Activated naive CD8-positive, alpha-beta T cell (primary cell): Measurements from ENCODE around the gene SLC35F4.

Source experiments
- H3K27ac Mint-ChIP-seq: one replicate; pipeline ENCODE4 v1.8.0; 2021; ENCODE audit warnings: mixed read lengths
- H3K27me3 Mint-ChIP-seq: one replicate; pipeline ENCODE4 v1.8.0; 2021; ENCODE audit warnings: mixed read lengths
- H3K36me3 Mint-ChIP-seq: one replicate; pipeline ENCODE4 v1.8.0; 2021; ENCODE audit warnings: mixed read lengths
- H3K4me1 Mint-ChIP-seq: one replicate; pipeline ENCODE4 v1.8.0; 2021; ENCODE audit warnings: low read depth, mixed read lengths
- H3K4me3 Mint-ChIP-seq: one replicate; pipeline ENCODE4 v1.8.0; 2021; ENCODE audit warnings: mild to moderate bottlenecking, mixed read lengths
- H3K9me3 Mint-ChIP-seq: one replicate; pipeline ENCODE4 v1.8.0; 2021; ENCODE audit warnings: low read depth, mixed read lengths

SLC35F4 gene

GRCh38 chr14:57834961-57835360 is 30.9 kb downstream of the SLC35F4 start:
- no peak overlapping the region for H3K27ac Mint-ChIP-seq
- no peaks in the 10 kb centered on the region for H3K36me3 Mint-ChIP-seq
- H3K9me3 Mint-ChIP-seq = no peaks in the 10 kb centered on the region
- H3K4me3 Mint-ChIP-seq = no peak overlapping the region
- no peaks in the 10 kb centered on the region for H3K4me1 Mint-ChIP-seq
- peaks cover 7% of the 10 kb centered on the region for H3K27me3 Mint-ChIP-seq

GRCh38 chr14:57834001-57834598 is 31.8 kb downstream of the SLC35F4 start:
- H3K4me3 Mint-ChIP-seq = no peak overlapping the region
- peaks cover 7% of the 10 kb centered on the region for H3K27me3 Mint-ChIP-seq
- no peak overlapping the region for H3K27ac Mint-ChIP-seq
- no peaks in the 10 kb centered on the region for H3K9me3 Mint-ChIP-seq
- no peaks in the 10 kb centered on the region for H3K4me1 Mint-ChIP-seq
- H3K36me3 Mint-ChIP-seq = no peaks in the 10 kb centered on the region

- no peak overlapping the region for H3K4me3 Mint-ChIP-seq
- H3K9me3 Mint-ChIP-seq = no peaks in the 10 kb centered on the region
- H3K27me3 Mint-ChIP-seq = peaks cover 7% of the 10 kb centered on the region
- no peaks in the 10 kb centered on the region for H3K4me1 Mint-ChIP-seq
- no peak overlapping the region for H3K27ac Mint-ChIP-seq
- H3K36me3 Mint-ChIP-seq = no peaks in the 10 kb centered on the region
These were observed 32.6 kb downstream of the SLC35F4 start for GRCh38 chr14:57833323-57833722.

GRCh38 chr14:57831981-57832380 is 33.9 kb downstream of the SLC35F4 start:
- Mint-ChIP-seq H3K9me3 (no peaks in the 10 kb centered on the region), H3K4me3 (no peak overlapping the region), H3K36me3 (no peaks in the 10 kb centered on the region), H3K4me1 (no peaks in the 10 kb centered on the region), H3K27me3 (peaks cover 6% of the 10 kb centered on the region), H3K27ac (no peak overlapping the region)

- peaks cover 3% of the 10 kb centered on the region for H3K27me3 Mint-ChIP-seq
- H3K27ac Mint-ChIP-seq = no peak overlapping the region
- H3K36me3 Mint-ChIP-seq = no peaks in the 10 kb centered on the region
- H3K4me1 Mint-ChIP-seq = no peaks in the 10 kb centered on the region
- peaks cover 6% of the 10 kb centered on the region for H3K9me3 Mint-ChIP-seq
- H3K4me3 Mint-ChIP-seq = no peak overlapping the region
These were observed 37.2 kb downstream of the SLC35F4 start for GRCh38 chr14:57828713-57829112.

GRCh38 chr14:57823015-57823660 is 42.8 kb downstream of the SLC35F4 start:
- no peaks in the 10 kb centered on the region for H3K27me3 Mint-ChIP-seq
- H3K9me3 Mint-ChIP-seq = peaks cover 6% of the 10 kb centered on the region
- H3K27ac Mint-ChIP-seq = no peak overlapping the region

GRCh38 chr14:57822081-57822480 is 43.8 kb downstream of the SLC35F4 start:
- Mint-ChIP-seq H3K4me1 (no peaks in the 10 kb centered on the region), H3K27ac (no peak overlapping the region), H3K4me3 (no peak overlapping the region), H3K27me3 (no peaks in the 10 kb centered on the region), H3K36me3 (no peaks in the 10 kb centered on the region), H3K9me3 (peaks cover 6% of the 10 kb centered on the region)

More at GRCh38 chr14:57823015-57823660, 42.8 kb downstream of the SLC35F4 start:
- Mint-ChIP-seq H3K4me1 (no peaks in the 10 kb centered on the region), H3K36me3 (no peaks in the 10 kb centered on the region), H3K4me3 (no peak overlapping the region)

- peaks cover 3% of the 10 kb centered on the region for H3K9me3 Mint-ChIP-seq
- H3K4me3 Mint-ChIP-seq = no peak overlapping the region
- no peaks in the 10 kb centered on the region for H3K4me1 Mint-ChIP-seq
- no peaks in the 10 kb centered on the region for H3K27me3 Mint-ChIP-seq
- H3K36me3 Mint-ChIP-seq = no peaks in the 10 kb centered on the region
- no peak overlapping the region for H3K27ac Mint-ChIP-seq
These were observed 45.3 kb downstream of the SLC35F4 start for GRCh38 chr14:57820581-57820980.

GRCh38 chr14:57818511-57818910 is 47.4 kb downstream of the SLC35F4 start:
- Mint-ChIP-seq H3K4me3 (no peak overlapping the region), H3K36me3 (no peaks in the 10 kb centered on the region), H3K27ac (no peak overlapping the region), H3K9me3 (no peaks in the 10 kb centered on the region), H3K27me3 (no peaks in the 10 kb centered on the region), H3K4me1 (no peaks in the 10 kb centered on the region)

GRCh38 chr14:57816568-57817284 is 49.2 kb downstream of the SLC35F4 start:
- no peaks in the 10 kb centered on the region for H3K9me3 Mint-ChIP-seq
- H3K4me3 Mint-ChIP-seq = no peak overlapping the region
- no peaks in the 10 kb centered on the region for H3K27me3 Mint-ChIP-seq
- H3K4me1 Mint-ChIP-seq = no peaks in the 10 kb centered on the region
- H3K36me3 Mint-ChIP-seq = no peaks in the 10 kb centered on the region
- H3K27ac Mint-ChIP-seq = no peak overlapping the region

GRCh38 chr14:57814726-57815125 is 51.2 kb downstream of the SLC35F4 start:
- H3K27me3 Mint-ChIP-seq = no peaks in the 10 kb centered on the region
- H3K27ac Mint-ChIP-seq = no peak overlapping the region
- H3K4me1 Mint-ChIP-seq = no peaks in the 10 kb centered on the region
- no peak overlapping the region for H3K4me3 Mint-ChIP-seq
- H3K36me3 Mint-ChIP-seq = no peaks in the 10 kb centered on the region
- H3K9me3 Mint-ChIP-seq = no peaks in the 10 kb centered on the region

GRCh38 chr14:57812741-57813140 is 53.2 kb downstream of the SLC35F4 start:
- Mint-ChIP-seq H3K27ac (no peak overlapping the region), H3K36me3 (no peaks in the 10 kb centered on the region), H3K4me1 (no peaks in the 10 kb centered on the region), H3K4me3 (no peak overlapping the region), H3K27me3 (no peaks in the 10 kb centered on the region), H3K9me3 (no peaks in the 10 kb centered on the region)

GRCh38 chr14:57811998-57812546 is 53.8 kb downstream of the SLC35F4 start:
- Mint-ChIP-seq H3K27me3 (no peaks in the 10 kb centered on the region), H3K36me3 (no peaks in the 10 kb centered on the region), H3K27ac (no peak overlapping the region), H3K4me3 (no peak overlapping the region), H3K9me3 (no peaks in the 10 kb centered on the region), H3K4me1 (no peaks in the 10 kb centered on the region)

- no peaks in the 10 kb centered on the region for H3K27me3 Mint-ChIP-seq
- H3K4me1 Mint-ChIP-seq = no peaks in the 10 kb centered on the region
- H3K36me3 Mint-ChIP-seq = no peaks in the 10 kb centered on the region
- no peak overlapping the region for H3K4me3 Mint-ChIP-seq
- H3K9me3 Mint-ChIP-seq = no peaks in the 10 kb centered on the region
- no peak overlapping the region for H3K27ac Mint-ChIP-seq
These were observed 56.1 kb downstream of the SLC35F4 start for GRCh38 chr14:57809808-57810207.

GRCh38 chr14:57797160-57797559 is 68.7 kb downstream of the SLC35F4 start:
- H3K36me3 Mint-ChIP-seq = no peaks in the 10 kb centered on the region
- H3K27me3 Mint-ChIP-seq = no peaks in the 10 kb centered on the region
- no peak overlapping the region for H3K4me3 Mint-ChIP-seq
- no peak overlapping the region for H3K27ac Mint-ChIP-seq
- H3K4me1 Mint-ChIP-seq = no peaks in the 10 kb centered on the region
- H3K9me3 Mint-ChIP-seq = peaks cover 4% of the 10 kb centered on the region
